GM08714 (cell line): ENCODE results near the gene NUMB.

Experiments used
- H3K4me3 ChIP-seq: fragments of 200-500 bp; sonication (Bioruptor generic); 2 replicates; pipeline ENCODE4 v1.5.1; 2014; ENCODE audit warnings: mild to moderate bottlenecking, low read length, inconsistent platforms
- ZNF274 ChIP-seq: IDR thresholded peaks from 2 replicates; pipeline ENCODE4 v1.6.1; 2012; ENCODE audit warnings: mild to moderate bottlenecking, low read depth, low read length

Gene NUMB

GRCh38 chr14:73264080-73264884 is 194.1 kb downstream of the NUMB start:
- H3K4me3 ChIP-seq: no peak overlapping the region
- no peak for TF ChIP-seq ZNF274

DNA sequence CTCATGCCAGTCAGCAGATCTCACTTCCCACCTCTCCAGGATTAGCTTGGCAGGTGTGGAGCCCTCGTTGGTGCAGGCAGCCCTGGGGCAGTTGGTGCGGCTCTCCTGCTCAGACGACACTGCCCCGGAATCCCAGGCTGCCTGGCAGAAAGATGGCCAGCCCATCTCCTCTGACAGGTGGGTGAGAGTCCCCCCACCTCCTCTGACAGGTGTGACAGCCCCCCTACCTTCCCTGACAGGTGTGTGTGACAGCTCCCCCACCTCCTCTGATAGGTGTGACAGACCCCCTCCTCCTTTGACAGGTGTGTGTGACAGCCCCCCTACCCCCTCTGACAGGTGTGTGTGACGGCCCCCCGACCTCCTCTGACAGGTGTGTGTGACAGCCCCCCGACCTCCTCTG is 194.7 kb downstream of the NUMB start:
- H3K4me3 ChIP-seq: no peak overlapping the region
- TF ChIP-seq ZNF274: no peak

DNA sequence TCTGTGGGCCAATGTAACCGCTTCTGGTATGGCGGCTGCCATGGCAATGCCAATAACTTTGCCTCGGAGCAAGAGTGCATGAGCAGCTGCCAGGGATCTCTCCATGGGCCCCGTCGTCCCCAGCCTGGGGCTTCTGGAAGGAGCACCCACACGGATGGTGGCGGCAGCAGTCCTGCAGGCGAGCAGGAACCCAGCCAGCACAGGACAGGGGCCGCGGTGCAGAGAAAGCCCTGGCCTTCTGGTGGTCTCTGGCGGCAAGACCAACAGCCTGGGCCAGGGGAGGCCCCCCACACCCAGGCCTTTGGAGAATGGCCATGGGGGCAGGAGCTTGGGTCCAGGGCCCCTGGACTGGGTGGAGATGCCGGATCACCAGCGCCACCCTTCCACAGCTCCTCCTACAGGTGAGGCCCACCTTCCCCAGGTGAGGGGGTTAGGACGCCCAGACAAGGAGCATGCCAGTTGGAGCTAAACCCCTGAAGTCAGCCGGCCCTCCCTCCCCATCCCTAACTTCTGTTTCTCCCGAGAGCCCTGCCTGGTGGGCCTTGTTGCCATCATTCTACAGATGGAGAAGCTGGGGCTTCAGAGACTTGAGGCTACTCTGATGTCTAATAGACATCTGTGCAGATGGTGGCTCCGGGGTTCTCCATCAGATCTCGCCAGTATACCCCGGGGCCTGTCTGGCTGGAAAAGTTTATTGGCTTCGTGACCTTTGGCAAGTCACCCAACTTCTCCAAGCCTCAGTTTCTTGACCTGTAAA is 195.7 kb downstream of the NUMB start:
- no peak for TF ChIP-seq ZNF274
- no peak overlapping the region for H3K4me3 ChIP-seq

- no peak overlapping the region for H3K4me3 ChIP-seq
- TF ChIP-seq ZNF274: no peak
These were observed 196.6 kb downstream of the NUMB start for GRCh38 chr14:73261520-73262426.

DNA sequence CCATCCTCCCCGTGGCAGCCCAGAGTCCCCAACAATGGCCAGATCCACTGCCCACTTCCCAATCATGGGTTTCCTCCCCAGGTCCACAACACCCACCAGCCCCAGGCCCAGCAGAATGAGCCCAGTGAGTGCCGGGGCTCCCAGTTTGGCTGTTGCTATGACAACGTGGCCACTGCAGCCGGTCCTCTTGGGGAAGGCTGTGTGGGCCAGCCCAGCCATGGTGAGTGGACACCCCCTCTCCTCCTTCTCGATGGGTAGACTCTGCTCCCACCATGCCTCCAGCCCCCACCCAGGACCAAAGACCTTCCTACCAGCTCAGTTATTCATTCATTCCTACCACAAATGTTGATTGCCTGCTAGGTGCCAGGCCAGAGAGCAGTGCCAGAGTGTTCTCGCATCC is 197.3 kb downstream of the NUMB start:
- TF ChIP-seq ZNF274: no peak
- no peak overlapping the region for H3K4me3 ChIP-seq

GRCh38 chr14:73260574-73260973 is 197.8 kb downstream of the NUMB start:
- no peak overlapping the region for H3K4me3 ChIP-seq
- no peak for TF ChIP-seq ZNF274

GRCh38 chr14:73259837-73260236 is 198.5 kb downstream of the NUMB start:
- no peak for TF ChIP-seq ZNF274
- no peak overlapping the region for H3K4me3 ChIP-seq

GRCh38 chr14:73258845-73259611 is 199.3 kb downstream of the NUMB start:
- TF ChIP-seq ZNF274: no peak

DNA sequence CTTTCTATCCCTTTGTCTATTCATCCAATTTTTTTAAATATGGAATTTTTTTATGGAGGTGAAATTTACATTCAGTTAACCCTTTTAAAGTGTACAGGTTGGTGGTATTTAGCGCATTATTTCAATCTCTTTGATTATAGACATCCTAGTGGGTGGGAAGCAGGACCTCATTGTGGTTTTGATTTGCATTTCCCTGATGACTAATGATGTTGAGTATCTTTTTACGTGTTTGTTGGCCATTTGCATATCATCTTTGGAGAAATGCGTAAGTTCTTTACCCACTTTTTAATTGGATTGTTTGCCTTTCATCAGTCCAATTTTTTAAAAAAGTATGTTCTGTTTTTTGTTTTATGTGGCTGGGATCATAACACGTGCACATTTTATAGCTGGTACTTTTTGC is 200.3 kb downstream of the NUMB start:
- H3K4me3 ChIP-seq: no peak overlapping the region
- TF ChIP-seq ZNF274: no peak

More at GRCh38 chr14:73258845-73259611, 199.3 kb downstream of the NUMB start:
- H3K4me3 ChIP-seq: no peak overlapping the region

DNA sequence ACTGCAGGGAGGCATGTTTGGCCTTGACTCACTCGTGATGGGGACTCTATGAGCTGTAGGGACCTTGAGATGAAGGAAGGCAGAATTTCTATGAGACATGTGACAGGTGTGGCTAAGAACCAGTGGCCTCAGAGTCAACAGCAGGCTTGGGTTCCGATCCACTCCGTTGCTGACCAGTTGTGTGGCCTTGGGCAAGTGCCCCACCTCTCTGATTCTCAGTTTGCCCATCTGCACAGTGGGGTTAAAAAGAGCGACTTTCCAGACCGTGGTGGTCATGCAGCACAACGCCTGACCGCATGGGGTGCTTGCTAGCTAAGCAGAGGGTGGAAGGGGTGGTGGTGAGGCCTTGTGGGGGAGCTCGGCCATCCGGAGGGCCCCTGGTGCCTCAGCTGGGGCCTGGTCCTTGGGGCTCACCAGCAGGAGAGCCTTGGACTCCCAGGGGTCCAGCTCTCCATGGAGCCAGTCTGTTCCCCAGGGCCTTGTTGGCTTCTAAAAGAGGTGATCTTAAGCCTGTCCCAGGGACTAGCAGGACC is 202.6 kb downstream of the NUMB start:
- H3K4me3 ChIP-seq: no peak overlapping the region
- no peak for TF ChIP-seq ZNF274

DNA sequence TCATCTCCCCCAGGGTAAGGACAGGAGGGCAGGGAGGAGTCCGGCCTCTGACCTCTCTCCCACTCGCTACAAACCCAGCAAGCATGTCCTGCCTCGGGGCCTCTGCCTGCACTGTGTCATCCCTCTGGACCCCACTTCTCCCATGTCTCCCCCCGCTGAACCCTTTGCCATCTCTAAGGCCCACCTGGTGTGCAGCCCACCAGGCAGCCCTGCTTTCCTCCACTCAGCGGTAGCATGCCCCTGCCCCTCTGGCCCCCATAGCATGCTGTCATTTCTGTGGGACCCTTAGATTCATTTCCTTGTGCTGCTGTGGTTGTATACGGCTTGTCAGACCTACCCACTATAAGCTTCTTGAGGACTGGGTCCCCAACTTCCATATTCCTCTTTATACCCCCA is 203.3 kb downstream of the NUMB start:
- no peak overlapping the region for H3K4me3 ChIP-seq
- no peak for TF ChIP-seq ZNF274

- no peak overlapping the region for H3K4me3 ChIP-seq
- TF ChIP-seq ZNF274: no peak
These were observed 203.9 kb downstream of the NUMB start for GRCh38 chr14:73254247-73255004.

- no peak for TF ChIP-seq ZNF274
- H3K4me3 ChIP-seq: no peak overlapping the region
These were observed 204.6 kb downstream of the NUMB start for GRCh38 chr14:73253721-73254120.
